Upper lobe of left lung (tissue), 6 donors: ENCODE data around the gene SPTB. TPM values are rescaled to one million over a fixed set of nuclear protein-coding genes. Genes with fewer than 3 reads are reported as not detected.

Source experiments
- ATAC-seq, 2 donors: fragments of 200-7000 bp; cut with Tn5 transposase; one replicate each; pipeline ENCODE4 v1.9.1; 2022; ENCODE audit warnings: mild to moderate bottlenecking in 2 of 2, moderate library complexity in 2 of 2; ENCODE audit not compliant: low FRiP score in 2 of 2
- DNase-seq, 2 donors: peaks; one replicate each; pipeline ENCODE4 v3.0.0-alpha.2; 2019 to 2020
- H3K27ac ChIP-seq, 4 donors: fragments of 200-600 bp; sonication (generic); one replicate each; pipeline ENCODE4 v1.5.1; 2016 to 2019
- H3K27me3 ChIP-seq, 4 donors: fragments of 200-600 bp; sonication (generic); one replicate each; pipeline ENCODE4 v1.5.1; 2017 to 2019
- H3K36me3 ChIP-seq, 4 donors: fragments of 200-600 bp; sonication (generic); one replicate each; pipeline ENCODE4 v1.5.1; 2016 to 2019
- H3K4me1 ChIP-seq, 4 donors: fragments of 200-600 bp; sonication (generic); one replicate each; pipeline ENCODE4 v1.5.1; 2018 to 2019
- H3K4me3 ChIP-seq, 4 donors: fragments of 200-600 bp; sonication (generic); one replicate each; pipeline ENCODE4 v1.5.1; 2017 to 2019; ENCODE audit warnings: mild to moderate bottlenecking in 2 of 4, moderate library complexity in 1 of 4
- H3K9me3 ChIP-seq, 4 donors: fragments of 200-600 bp; sonication (generic); one replicate each; pipeline ENCODE4 v1.5.1; 2018 to 2019
- CTCF ChIP-seq, 6 experiments: fragments of 450-650 bp in 4 of 6; fragments of 200-600 bp in 2 of 6; sonication (generic) in 2 of 6; IDR thresholded peaks; one replicate each; pipeline ENCODE4 v1.5.1; 2016 to 2019; ENCODE audit warnings: antibody characterized with exemption in 6 of 6
- EP300 ChIP-seq, 4 donors: sonication (generic); formaldehyde crosslinking; IDR thresholded peaks; one replicate each; pipeline ENCODE4 v1.5.1; 2017; ENCODE audit warnings: antibody characterized with exemption in 4 of 4, control low read depth in 2 of 4
- POLR2A ChIP-seq, 4 donors: fragments of 450-650 bp; IDR thresholded peaks; one replicate each; pipeline ENCODE4 v1.5.1; 2016 to 2017; ENCODE audit warnings: antibody characterized with exemption in 4 of 4, mild to moderate bottlenecking in 2 of 4
- POLR2AphosphoS5 ChIP-seq, 2 donors: sonication (generic); formaldehyde crosslinking; IDR thresholded peaks; one replicate each; pipeline ENCODE4 v1.5.1; 2017; ENCODE audit warnings: antibody characterized with exemption in 2 of 2
- WGBS, 2 donors: methylation state at CpG; one replicate each; pipeline ENCODE4 v1.1.5; 2017 to 2018; 5-methylcytosine and 5-hydroxymethylcytosine counted together
- total RNA-seq, 6 donors: library from RNA; depleted of rRNA in 4 of 6; stranded (reverse); fragments of >200 nt in 4 of 6; gene quantifications; one replicate each; pipeline versions ENCODE4 v1.1.0 to v1.2.1, GENCODE V29; 2016 to 2021
- donor health status: DM: no; HTN: no; CAD: no; lungs with moderate emphysema.
- donor health status: DM: no; HTN: yes; CAD: no; lungs with severe emphysema.

SPTB gene
- total RNA-seq, 6 donors from 2014 or later, result 2.1 to 3.3 (median 2.7) TPM

- Histone ChIP-seq H3K36me3 (no peaks in the 10 kb centered on the region), H3K27me3 (no peaks in the 10 kb centered on the region), H3K4me1 (no peaks in the 10 kb centered on the region), H3K9me3 (no peaks in the 10 kb centered on the region), H3K4me3 (no peak overlapping the region), H3K27ac (no peak overlapping the region)
- WGBS, 2 donors, result 92 to 96% methylated on average over 11 of the region's 11 CpGs
- TF ChIP-seq POLR2A (IDR thresholded peaks at IDR 0.05), result no peak
- no peak for TF ChIP-seq CTCF (IDR thresholded peaks at IDR 0.05)
- no peak for TF ChIP-seq POLR2AphosphoS5 (IDR thresholded peaks at IDR 0.05)
- DNase-seq (no peak), ATAC-seq (no peak)
Observed at GRCh38 chr14:64796369-64796768, 83.3 kb downstream of the SPTB start.

- Histone ChIP-seq H3K27me3 (no peaks in the 10 kb centered on the region), H3K4me1 (no peaks in the 10 kb centered on the region), H3K9me3 (no peaks in the 10 kb centered on the region), H3K27ac (no peak overlapping the region), H3K4me3 (no peak overlapping the region), H3K36me3 (no peaks in the 10 kb centered on the region)
- WGBS, 2 donors, result 85 to 90% methylated on average over 2 to 3 of the region's 3 CpGs
- DNase-seq, result no peak
- TF ChIP-seq POLR2AphosphoS5 (IDR thresholded peaks at IDR 0.05) (no peak), POLR2A (IDR thresholded peaks at IDR 0.05) (no peak), EP300 (IDR thresholded peaks at IDR 0.05) (no peak), CTCF (IDR thresholded peaks at IDR 0.05) (no peak)
- ATAC-seq, result no peak
Observed at GRCh38 chr14:64795921-64796320, 83.8 kb downstream of the SPTB start.

- H3K27ac ChIP-seq, result no peak overlapping the region
- no peaks in the 10 kb centered on the region for H3K4me1 ChIP-seq
- H3K36me3 ChIP-seq, result no peaks in the 10 kb centered on the region
- H3K9me3 ChIP-seq, result no peaks in the 10 kb centered on the region
- ATAC-seq, result no peak
- H3K4me3 ChIP-seq, result no peak overlapping the region
- 92 to 95% methylated on average over 13 of the region's 16 CpGs for WGBS, 2 donors
- no peak for TF ChIP-seq EP300 (IDR thresholded peaks at IDR 0.05)
- TF ChIP-seq POLR2A (IDR thresholded peaks at IDR 0.05), result no peak
- no peak for TF ChIP-seq POLR2AphosphoS5 (IDR thresholded peaks at IDR 0.05)
- no peak for TF ChIP-seq CTCF (IDR thresholded peaks at IDR 0.05)
- no peak for DNase-seq
- H3K27me3 ChIP-seq, result no peaks in the 10 kb centered on the region
Observed at GRCh38 chr14:64795211-64795610, 84.5 kb downstream of the SPTB start.

GRCh38 chr14:64792871-64793560, 86.7 kb downstream of the SPTB start:
- H3K27ac ChIP-seq, result no peak overlapping the region
- no peaks in the 10 kb centered on the region for H3K4me1 ChIP-seq
- H3K9me3 ChIP-seq, result no peaks in the 10 kb centered on the region
- no peak for DNase-seq
- no peaks in the 10 kb centered on the region for H3K27me3 ChIP-seq
- no peak for ATAC-seq
- H3K4me3 ChIP-seq, result no peak overlapping the region
- H3K36me3 ChIP-seq, result no peaks in the 10 kb centered on the region
- no peak for TF ChIP-seq CTCF (IDR thresholded peaks at IDR 0.05)
- no peak for TF ChIP-seq POLR2AphosphoS5 (IDR thresholded peaks at IDR 0.05)
- TF ChIP-seq POLR2A (IDR thresholded peaks at IDR 0.05), result no peak
- TF ChIP-seq EP300 (IDR thresholded peaks at IDR 0.05), result no peak
- 97 to 98% methylated on average over 26 of the region's 26 CpGs for WGBS, 2 donors

- no peak for DNase-seq
- H3K4me3 ChIP-seq, result no peak overlapping the region
- TF ChIP-seq CTCF (IDR thresholded peaks at IDR 0.05) (no peak), EP300 (IDR thresholded peaks at IDR 0.05) (no peak), POLR2AphosphoS5 (IDR thresholded peaks at IDR 0.05) (no peak), POLR2A (IDR thresholded peaks at IDR 0.05) (no peak)
Observed at GRCh38 chr14:64792231-64792630, 87.5 kb downstream of the SPTB start.

More at GRCh38 chr14:64792231-64792630, 87.5 kb downstream of the SPTB start:
- 83 to 100% methylated on average over 3 to 4 of the region's 4 CpGs for WGBS, 2 donors
- no peaks in the 10 kb centered on the region for H3K36me3 ChIP-seq
- H3K9me3 ChIP-seq, result no peaks in the 10 kb centered on the region
- H3K4me1 ChIP-seq, result no peaks in the 10 kb centered on the region
- H3K27me3 ChIP-seq, result no peaks in the 10 kb centered on the region
- no peak overlapping the region for H3K27ac ChIP-seq
- no peak for ATAC-seq
